Activated naive CD4-positive, alpha-beta T cell (primary cell): ENCODE measurements around the gene TRIO.

Source experiments
- DNase-seq, 4 experiments: peaks; one replicate each; lab custom pipeline; 2025; lab: John Stamatoyannopoulos, UW

Gene TRIO

GRCh38 chr5:14455814-14456321 lies 312.7 kb downstream of the TRIO start:
- no peak for DNase-seq

GRCh38 chr5:14457476-14457875 lies 314.3 kb downstream of the TRIO start:
- no peak for DNase-seq

DNA sequence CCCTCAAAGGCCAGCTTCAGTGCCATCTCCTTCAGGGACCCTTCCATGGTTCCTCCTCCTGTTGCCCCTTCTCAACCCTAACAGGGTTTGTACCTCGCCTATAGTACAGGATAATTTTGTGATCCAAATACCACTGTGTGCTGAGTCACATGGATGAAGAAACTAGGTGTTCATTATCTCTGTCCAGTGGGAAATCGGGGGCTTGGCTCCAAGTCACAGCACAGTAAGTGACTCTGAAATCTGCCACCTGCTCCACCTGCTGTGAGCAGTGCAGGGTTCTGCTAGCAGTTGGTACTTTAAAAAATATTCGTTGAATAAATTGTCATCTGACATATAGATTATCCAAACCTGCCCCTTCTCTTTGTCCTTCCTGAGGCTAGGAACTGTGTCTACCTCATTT lies 315.3 kb downstream of the TRIO start:
- DNase-seq: no peak

GRCh38 chr5:14460844-14461398 lies 317.8 kb downstream of the TRIO start:
- DNase-seq: no peak

GRCh38 chr5:14462681-14463080 lies 319.5 kb downstream of the TRIO start:
- no peak for DNase-seq

DNA sequence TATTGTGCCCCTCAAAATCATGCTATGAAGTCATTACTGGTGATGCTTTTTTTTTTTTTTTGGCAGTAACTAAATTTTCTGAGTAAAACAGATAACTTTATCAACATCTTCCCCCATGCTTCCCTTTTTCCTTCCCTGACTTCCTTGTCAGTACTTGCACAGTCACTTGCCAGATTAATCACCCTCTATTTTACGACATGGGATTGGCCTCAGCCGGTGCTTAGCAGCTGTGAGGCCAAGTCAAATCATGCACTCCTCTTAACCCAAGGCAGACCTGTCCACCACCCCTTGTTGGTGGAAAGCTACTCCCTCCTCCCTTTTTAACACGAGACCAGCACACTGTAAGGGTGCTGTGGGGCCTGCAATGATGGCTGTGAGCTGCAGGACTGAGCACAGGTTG lies 320.5 kb downstream of the TRIO start:
- DNase-seq: no peak

DNA sequence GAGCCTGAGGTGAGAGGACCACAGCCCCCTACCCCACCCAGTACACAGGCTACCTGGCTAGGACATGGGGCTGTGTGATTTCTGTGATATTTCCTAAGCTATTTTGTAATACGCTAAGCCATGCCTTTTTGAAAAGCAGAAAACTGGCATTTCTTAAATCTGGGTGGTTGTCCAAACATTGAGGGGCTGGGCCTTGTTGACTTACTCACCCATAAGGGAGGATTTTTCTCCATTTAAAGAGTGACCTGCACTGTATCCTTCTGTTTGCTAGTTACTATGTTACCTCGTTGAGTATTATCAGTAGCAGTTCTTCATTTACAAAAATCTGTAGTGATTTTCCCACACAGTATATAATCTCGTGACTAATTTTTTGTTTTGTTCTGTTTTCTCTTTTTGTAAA lies 321.0 kb downstream of the TRIO start:
- DNase-seq: no peak

DNA sequence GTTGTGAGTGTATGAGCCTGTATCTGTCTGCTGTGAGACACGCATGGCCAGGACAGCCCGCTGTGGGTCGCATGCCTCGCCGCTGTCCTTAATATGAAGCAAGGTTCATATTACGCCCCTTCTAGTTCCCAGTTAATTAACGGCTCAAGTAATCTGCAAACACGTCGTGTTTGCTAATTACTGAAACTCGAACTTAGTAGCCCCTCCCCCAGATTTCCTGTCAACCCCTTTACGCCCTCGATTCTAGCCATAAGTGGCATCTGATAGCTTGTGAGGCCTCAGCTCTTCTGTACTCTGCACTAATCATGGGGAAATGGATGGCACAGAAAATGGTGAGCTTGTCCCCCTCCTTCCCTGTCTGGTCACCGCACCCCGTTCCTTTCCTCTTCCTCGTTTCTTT lies 321.5 kb downstream of the TRIO start:
- DNase-seq: no peak

GRCh38 chr5:14465116-14465515 lies 322.0 kb downstream of the TRIO start:
- no peak for DNase-seq

- no peak for DNase-seq
Measured at GRCh38 chr5:14465776-14466175, 322.6 kb downstream of the TRIO start.

- no peak for DNase-seq
Measured at GRCh38 chr5:14467251-14467650, 324.1 kb downstream of the TRIO start.

- no peak for DNase-seq
Measured at GRCh38 chr5:14467886-14468285, 324.7 kb downstream of the TRIO start.

DNA sequence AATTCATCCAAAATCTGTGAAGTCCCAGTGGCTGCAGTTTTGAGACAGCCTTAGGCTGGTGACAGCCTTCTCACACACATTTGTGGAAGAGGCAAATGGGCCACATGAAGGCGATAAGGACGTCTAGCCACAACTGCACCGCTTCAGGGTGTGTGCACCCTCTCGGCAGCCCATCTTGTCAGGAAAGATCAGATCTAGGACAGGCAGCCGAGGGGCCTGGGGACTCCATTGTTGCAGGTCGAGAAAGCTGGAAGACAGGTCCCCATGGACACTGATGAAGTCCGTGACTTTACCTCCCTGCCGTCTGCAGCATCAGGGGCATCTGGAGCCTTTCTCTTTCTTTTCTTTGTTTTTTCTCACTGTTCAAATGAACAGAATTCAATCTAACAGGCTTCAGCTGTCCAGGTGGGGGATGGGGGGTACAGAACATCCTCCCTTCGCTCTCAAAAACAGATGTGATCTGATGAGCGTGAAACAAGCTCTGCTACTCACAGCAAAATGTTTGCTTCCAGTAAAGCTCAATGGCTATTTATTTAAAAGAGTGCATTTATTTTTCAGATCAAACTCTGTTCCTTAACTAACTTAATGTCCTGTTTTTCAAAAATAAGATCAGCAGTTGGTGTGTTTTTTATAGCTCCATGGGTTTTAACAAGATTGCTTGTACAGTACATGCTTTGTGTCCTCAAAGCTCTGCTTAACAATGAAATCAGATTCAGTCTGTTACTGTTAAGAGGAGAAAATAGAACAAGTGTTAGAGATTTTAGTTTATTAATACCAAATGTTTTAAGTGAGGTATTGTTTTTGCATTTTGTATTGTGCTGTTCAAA lies 326.6 kb downstream of the TRIO start:
- no peak for DNase-seq

DNA sequence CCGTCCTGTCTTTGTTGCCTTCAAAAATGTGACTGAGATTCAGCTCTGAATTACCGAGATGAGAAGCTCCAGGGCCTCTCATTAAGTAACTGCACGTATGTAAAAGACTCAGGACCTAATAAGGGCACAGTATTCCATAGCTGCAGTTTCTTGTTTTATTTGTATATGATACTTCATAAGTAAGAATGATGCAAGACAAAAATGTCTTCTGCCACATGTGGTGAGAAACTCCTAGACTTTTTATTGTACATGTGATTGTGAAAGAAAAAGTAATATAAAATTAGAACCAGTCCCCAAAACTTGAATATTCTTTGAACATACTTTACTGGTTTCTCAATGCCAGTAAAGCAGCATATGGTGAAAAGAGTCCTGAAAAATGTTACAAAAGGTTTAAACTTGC lies 328.4 kb downstream of the TRIO start:
- no peak for DNase-seq

- no peak for DNase-seq
Measured at GRCh38 chr5:14472986-14473567, 329.9 kb downstream of the TRIO start.

GRCh38 chr5:14475045-14475444 lies 331.9 kb downstream of the TRIO start:
- DNase-seq: no peak

DNA sequence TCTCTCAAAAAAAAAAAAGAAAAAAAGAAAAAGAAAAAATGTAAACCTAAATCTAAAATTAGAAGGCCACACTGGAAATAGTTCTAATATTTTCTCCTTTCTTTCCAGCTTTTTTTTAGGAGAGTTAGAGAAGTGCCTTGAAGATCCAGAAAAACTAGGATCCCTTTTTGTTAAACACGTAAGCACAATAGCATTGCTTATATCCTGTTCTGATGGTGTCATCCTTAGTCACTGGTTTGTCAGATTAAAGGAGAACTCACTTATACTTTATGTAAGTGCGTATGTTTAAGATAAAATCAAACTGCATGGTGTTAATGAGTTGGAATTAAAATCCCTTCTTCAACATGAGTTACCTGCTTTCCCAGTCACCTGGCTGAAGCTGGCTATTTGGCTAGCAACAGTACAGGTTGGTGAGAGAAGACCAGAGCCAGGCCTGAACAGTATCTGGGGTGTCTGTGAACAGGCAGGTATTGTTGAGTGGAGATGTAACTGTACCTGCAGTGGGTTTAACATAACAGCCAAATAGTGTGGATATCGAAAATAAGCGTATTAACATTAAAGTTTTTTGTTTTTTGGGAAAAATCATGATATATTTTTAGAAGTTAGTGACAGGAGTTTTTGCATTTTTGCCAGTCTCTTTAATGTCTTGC lies 333.8 kb downstream of the TRIO start:
- no peak for DNase-seq

GRCh38 chr5:14479143-14479696 lies 336.1 kb downstream of the TRIO start:
- DNase-seq: no peak

DNA sequence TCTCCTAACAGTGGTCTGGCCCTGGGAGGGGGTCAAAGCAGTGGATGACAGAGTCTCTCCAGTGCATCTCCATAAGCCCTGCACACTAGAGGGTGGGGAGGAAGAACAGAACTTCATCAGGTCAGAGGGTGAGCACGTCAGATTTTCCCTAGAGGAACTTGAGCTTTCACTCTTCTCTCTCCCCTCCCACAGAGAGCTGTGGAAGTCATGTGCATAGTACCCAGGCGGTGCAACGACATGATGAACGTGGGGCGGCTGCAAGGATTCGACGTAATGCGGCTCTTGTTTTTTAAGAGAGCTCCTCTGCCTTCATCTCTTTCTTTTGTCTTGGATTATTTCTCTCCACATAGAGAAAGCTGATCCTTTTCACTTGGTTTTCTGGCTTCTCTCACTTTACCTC lies 338.2 kb downstream of the TRIO start:
- no peak for DNase-seq

- DNase-seq: no peak
Measured at GRCh38 chr5:14482085-14482484, 338.9 kb downstream of the TRIO start.

- no peak for DNase-seq
Measured at GRCh38 chr5:14483504-14484157, 340.5 kb downstream of the TRIO start.

GRCh38 chr5:14486486-14486885 lies 343.3 kb downstream of the TRIO start:
- DNase-seq: no peak
